Measurements from ENCODE around the gene ENOSF1. TPM values are rescaled to one million over a fixed set of nuclear protein-coding genes. Genes with fewer than 3 reads are reported as not detected.

Gene ENOSF1
- total and polyA plus RNA-seq, 10 of the 15 experiments (the other 5 are each of a cell fraction or from before 2014, with no cell fraction given) = 12.5 to 43.3 (median 29.5) TPM

- no peak for TF ChIP-seq ELK1 (IDR thresholded peaks at IDR 0.05; ENCODE audit: low read depth, low read length)
- TF ChIP-seq CBX5 (IDR thresholded peaks at IDR 0.05; ENCODE audit: low read depth) = no peak
- no peak for TF ChIP-seq IRF3 (IDR thresholded peaks at IDR 0.05)
- no peak for TF ChIP-seq BRCA1 (IDR thresholded peaks at IDR 0.05; ENCODE audit: low read depth, low read length)
These were observed 44.2 kb downstream of the ENOSF1 start (continued) for GRCh38 chr18:668260-668659.

DNA sequence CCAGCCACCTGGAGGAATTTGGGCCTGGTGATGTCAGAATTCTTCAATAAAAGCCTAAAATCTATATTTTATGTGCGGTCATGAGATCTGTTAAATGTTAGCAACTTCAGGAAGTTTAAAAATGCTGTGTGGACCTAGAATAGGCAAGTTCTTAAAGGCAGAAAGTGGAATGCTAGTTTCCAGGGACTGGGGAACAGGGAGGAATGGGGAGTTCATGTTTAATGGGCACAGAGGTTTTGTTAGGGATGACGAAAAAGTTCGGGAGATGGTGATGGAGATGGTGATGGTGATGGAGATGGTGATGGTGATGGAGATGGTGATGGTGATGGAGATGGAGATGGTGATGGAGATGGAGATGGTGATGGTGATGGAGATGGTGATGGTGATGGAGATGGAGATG lies 45.8 kb downstream of the ENOSF1 start:
- in situ Hi-C loops (cut with MboI) = no loop called here
- H3K9me3 ChIP-seq (replicated peaks; ENCODE audit: control insufficient read depth, insufficient read depth, low read length) = peaks cover 4% of the 10 kb centered on the region; the same call in 2 of the 3 replicates
- H3K36me3 ChIP-seq (ENCODE audit: control insufficient read depth in 2 of 2, insufficient read depth in 2 of 2, low read length in 1 of 2) = peaks cover 18 to 26% of the 10 kb centered on the region in 2 experiments
- SMC1A ChIA-PET (ENCODE audit: uncharacterized antibody, unreplicated experiment) = no interaction called here
- H3K9ac ChIP-seq (ENCODE audit: control insufficient read depth, insufficient read depth, low read length) = no peak overlapping the region
- no peaks in the 10 kb centered on the region for H3K27me3 ChIP-seq (replicated peaks in 1 of 2; ENCODE audit: control insufficient read depth in 2 of 2, insufficient read depth in 2 of 2, low read length in 1 of 2)
- TF ChIP-seq CHD4 (IDR thresholded peaks at IDR 0.05) (no peak), EED (IDR thresholded peaks at IDR 0.05; ENCODE audit: low read depth) (no peak), REST (IDR thresholded peaks at IDR 0.05; ENCODE audit: low read depth, low read length) (no peak), KLF5 (IDR thresholded peaks at IDR 0.05; ENCODE audit: partially characterized antibody) (no peak), SREBF2 (IDR thresholded peaks at IDR 0.05; ENCODE audit: low read length) (no peak), BCL11A (IDR thresholded peaks at IDR 0.05; ENCODE audit: low read depth, low read length) (no peak), HDGF (IDR thresholded peaks at IDR 0.05) (no peak), POLR2AphosphoS5 (IDR thresholded peaks at IDR 0.05; ENCODE audit: low read length) (no peak), MAX (IDR thresholded peaks at IDR 0.05; ENCODE audit: low read depth, low read length) (no peak), NR2C2 (IDR thresholded peaks at IDR 0.05; ENCODE audit: borderline replicate concordance, control insufficient read depth, insufficient read length, low read depth) (no peak), LARP7 (IDR thresholded peaks at IDR 0.05) (no peak)
- TF ChIP-seq, protein P1, sequence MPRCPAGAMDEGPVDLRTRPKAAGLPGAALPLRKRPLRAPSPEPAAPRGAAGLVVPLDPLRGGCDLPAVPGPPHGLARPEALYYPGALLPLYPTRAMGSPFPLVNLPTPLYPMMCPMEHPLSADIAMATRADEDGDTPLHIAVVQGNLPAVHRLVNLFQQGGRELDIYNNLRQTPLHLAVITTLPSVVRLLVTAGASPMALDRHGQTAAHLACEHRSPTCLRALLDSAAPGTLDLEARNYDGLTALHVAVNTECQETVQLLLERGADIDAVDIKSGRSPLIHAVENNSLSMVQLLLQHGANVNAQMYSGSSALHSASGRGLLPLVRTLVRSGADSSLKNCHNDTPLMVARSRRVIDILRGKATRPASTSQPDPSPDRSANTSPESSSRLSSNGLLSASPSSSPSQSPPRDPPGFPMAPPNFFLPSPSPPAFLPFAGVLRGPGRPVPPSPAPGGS (IDR thresholded peaks at IDR 0.05; ENCODE audit: borderline replicate concordance, insufficient read depth, low read depth, low read length, poor library complexity, severe bottlenecking) = no peak
- no peak for ATAC-seq
- H3K79me2 ChIP-seq (ENCODE audit: control insufficient read depth, insufficient read depth, low read length) = peaks cover 11% of the 10 kb centered on the region
- CTCF ChIA-PET = no interaction called here
- no peak for FAIRE-seq
- H3K4me2 ChIP-seq (ENCODE audit: control insufficient read depth, insufficient read depth) = no peak overlapping the region
- POLR2A ChIA-PET = no interaction called here
- no peak overlapping the region for H3K27ac ChIP-seq (ENCODE audit: control insufficient read depth, insufficient read depth)
- no peak overlapping the region for H2AFZ ChIP-seq (ENCODE audit: control insufficient read depth, low read depth, low read length)
- no peaks in the 10 kb centered on the region; the same call in 1 of the 2 replicates for H3K4me1 ChIP-seq (ENCODE audit: control insufficient read depth, insufficient read depth, low read length)
- no peak for DNase-seq (ENCODE audit: low read depth, low spot score)
- RAD21 ChIA-PET (ENCODE audit: unreplicated experiment) = no interaction called here
- BruUV-seq (replicated peaks) = no TSS peak
- intact Hi-C loops (cut with micrococcal nuclease; ENCODE audit: unreplicated experiment) = no loop called here
- no peaks in the 10 kb centered on the region for H4K20me1 ChIP-seq (ENCODE audit: control insufficient read depth, insufficient read depth)
- H3K4me3 ChIP-seq = no peak overlapping the region
- 100% methylated on average over 3 of the region's 3 CpGs for WGBS (ENCODE audit: insufficient coverage, insufficient replicate concordance, low lambda C conversion rate, missing lambda C conversion rate)

Data from GM12878 (cell line).